AG08396 (cell line): ENCODE measurements around the gene CFLAR.
A peak's percentile ranks its signal among the peaks of the same experiment; 100 is the strongest.
"Not testable (repeated sequence)": the region's sequence is repeated elsewhere in the genome, so short reads cannot be mapped to it uniquely, and the experiment has no call there.

ENCODE experiments used
- DNase-seq: peaks from one replicate; pipeline ENCODE4 v3.0.0; 2012; ENCODE audit warnings: low spot score, mixed read lengths

Gene CFLAR

DNA sequence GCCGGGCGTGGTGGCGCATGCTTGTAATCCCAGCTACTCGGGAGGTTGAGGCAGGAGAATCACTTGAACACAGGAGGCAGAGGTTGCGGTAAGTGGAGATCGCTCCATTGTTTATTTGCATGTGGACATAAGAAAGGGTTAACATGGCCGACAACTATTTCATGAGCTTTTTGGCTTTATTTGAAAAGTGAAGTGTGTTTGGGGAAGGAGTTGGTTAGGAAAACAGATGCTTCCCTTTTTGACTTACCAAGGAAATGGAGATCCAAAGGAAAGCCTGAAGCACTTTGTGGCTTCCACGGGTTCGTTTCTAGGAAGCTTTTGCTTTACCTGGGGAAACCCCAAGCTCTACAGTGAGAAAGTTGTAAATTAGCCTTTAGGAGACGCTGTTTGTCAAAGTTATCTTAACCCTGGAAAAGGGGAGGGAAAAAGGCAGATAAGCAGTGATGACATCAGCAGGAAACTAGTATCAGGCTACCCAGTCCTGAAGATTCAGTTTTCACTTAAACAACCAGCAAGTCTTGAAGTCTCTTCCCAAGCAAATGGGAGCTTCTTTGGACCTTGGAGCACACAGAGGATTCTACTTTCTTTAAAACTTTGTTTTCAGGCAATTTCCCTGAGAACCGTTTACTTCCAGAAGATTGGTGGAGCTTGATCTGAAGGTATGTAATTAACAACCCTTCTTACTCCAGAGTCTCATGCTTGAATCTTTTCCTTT is 66.8 kb downstream of the CFLAR start, which contains the start of gene CASP10:
CASP10 (plus strand) TSS at position 492 of the 715 bp plus-strand sequence. CDS start 2,637 bp downstream, outside the sequence.
- DNase-seq = peak; percentile 61

DNA sequence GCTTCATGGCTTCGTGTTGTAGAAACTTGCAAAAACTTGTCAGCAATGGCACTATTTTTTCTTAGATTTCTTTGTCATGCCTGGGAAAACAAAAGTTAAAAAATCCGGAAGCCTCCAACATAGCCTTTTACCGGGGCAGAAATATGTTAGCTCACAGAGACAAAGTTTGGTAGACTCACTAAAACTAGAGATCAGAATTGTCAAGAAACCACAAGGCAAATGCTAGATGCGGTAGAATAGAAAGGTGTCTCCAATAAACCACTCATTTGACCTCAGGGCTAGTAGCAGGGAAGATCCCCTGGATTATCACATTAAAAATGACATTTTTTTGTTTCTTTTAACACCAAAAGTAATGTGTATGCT is 67.4 kb downstream of the CFLAR start:
- DNase-seq = no peak

DNA sequence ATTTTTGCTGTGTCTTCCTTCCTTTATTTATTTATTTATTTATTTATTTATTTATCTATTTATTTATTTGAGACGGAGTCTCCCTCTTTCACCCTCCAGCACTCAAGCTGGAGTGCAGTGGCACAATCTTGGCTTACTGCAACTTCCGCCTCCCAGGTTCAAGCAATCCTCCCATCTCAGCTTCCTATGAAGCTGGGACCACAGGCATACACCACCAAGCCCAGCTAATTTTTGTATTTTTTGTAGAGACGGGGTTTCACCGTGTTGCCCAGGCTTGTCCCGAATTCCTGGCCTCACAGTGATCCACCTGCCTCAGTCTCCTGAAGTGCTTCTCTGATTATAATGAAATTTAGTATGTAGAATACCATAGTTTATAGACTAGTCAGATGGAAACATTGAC is 67.9 kb downstream of the CFLAR start:
- not testable (repeated sequence) for DNase-seq

DNA sequence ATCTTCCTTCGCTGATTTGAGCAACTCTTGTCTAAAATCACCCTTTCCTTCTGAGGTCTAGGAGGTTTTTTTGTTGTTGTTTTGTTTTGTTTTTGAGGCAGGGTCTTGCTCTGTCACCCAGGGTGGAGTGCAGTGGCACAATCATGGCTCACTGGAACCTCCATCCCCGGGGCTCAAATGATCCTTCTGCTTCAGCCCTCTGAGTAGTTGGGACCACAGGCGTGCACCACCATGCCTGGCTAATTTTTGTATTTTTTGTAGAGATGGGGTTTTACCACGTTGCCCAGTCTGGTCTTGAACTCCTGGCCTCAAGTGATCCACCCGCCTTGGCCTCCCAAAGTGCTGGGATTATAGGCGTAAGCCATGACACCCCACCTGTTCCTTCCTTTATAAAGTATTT is 68.3 kb downstream of the CFLAR start:
- not testable (repeated sequence) for DNase-seq

DNA sequence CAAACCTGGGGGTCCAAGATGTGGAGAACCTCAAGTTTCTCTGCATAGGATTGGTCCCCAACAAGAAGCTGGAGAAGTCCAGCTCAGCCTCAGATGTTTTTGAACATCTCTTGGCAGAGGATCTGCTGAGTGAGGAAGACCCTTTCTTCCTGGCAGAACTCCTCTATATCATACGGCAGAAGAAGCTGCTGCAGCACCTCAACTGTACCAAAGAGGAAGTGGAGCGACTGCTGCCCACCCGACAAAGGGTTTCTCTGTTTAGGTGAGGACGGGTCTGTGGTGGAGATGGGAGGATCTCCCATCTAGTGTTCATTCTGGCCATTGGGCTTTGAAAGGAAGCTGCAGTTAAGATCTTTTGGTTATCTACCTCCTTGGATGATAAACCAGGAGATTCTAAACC is 69.9 kb downstream of the CFLAR start:
- DNase-seq = no peak

DNA sequence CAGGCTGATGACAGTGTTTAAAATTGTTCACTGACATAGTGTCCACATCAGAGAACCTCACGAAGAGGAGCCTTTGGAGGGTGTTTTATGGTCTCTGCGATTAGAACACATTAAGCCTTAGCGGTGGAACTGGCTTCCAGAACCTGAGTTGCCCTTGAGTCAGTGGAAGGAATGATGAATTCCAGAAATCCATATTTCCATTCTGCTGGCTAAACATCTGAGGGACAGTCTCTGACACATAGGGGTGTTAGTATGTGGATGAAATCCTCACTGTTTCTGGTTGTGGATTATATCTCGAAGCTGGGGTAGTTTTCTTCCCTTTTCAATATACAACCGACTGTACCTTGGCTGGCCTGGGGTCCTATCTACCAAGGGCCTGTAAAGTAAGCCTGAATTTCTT is 71.0 kb downstream of the CFLAR start:
- no peak for DNase-seq

DNA sequence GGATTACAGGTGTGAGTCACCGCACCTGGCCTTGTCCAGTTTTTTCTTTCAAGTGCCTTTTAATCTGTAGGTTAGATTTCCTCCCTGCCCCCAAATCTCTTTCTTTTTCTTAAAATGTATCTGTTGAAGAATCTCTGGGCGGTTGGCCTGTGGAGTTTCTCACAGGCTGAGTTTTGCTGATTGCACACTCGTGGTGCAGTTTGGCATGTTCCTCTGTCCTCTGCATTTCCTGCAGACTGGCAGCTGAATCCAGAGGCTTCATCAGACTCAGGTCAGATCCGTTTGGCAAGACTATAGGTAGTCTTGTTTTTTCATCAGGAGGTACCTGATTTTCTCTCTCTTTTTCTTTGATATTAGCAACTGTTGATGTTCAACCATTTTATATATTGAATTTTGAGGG is 72.5 kb downstream of the CFLAR start:
- DNase-seq = no peak

DNA sequence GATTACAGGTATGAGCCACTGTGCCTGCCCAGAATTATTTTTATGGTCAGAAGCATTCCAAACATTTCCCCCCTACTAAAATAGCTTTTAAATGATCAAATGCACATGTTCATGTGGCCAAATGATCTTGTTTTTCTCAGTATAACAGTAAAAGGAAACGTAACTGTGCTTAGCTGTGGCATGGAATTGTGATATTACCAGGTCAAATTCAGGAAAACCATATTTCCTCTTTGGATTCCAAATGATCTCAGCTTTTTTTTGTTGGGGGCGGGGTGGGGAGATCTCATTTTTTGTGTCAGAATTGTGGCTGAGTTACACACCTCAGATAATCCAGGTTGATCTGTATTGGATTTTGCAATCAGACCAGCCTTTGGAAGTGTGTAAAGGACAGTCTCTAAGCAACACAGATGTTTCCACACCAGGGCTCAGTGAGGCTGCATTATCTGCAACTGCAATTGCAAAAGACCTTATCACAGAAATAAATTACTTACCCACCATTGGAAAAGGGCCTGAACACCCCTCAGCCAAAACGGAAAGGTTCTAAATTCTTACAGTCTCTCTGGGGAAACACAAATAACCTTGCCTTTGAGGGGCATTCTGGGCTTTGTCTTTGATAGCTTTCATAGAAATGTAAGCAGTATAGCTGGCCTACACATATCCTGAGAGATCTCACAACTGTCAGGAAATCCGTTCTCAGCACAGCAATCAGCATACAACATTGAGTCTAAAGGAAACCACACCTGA is 75.3 kb downstream of the CFLAR start:
- no peak for DNase-seq

DNA sequence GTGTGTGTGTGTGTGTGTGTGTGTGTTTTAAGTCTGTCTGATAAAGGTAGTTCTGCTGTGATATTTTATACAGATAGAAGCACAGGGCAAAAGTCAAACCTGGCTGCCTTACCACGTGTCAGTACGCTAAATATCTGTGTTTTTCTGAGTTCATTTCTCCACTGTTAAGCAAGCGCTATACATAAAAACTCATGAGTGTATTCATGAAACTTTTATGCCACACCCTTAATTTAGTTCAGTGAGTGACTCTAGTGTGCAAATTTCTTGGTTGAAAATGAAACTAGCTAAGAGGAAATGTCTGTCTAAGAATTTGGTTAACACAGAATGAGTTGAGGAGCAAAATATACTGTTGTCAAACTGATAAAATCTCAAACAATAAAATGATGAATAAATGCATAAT is 78.1 kb downstream of the CFLAR start:
- no peak for DNase-seq

DNA sequence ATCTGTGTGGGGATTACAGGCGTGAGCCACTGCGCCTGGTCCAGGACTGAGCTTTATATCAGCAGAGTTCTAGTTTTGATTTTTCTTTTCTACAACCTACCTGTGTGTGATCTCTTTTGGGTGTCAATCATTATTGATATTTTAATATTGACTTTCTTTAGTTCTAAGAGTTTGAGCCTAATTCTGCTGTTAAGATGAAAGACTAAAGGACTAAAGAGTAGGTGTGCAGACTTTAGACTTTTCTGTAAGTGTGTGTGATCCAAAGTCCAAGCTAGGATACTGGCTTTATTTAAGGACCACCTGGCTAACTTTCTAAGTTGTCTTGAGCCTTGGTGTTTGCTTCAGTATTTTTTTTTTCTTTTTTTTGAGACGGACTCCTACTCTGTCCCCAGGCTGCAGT is 79.4 kb downstream of the CFLAR start:
- DNase-seq = no peak

DNA sequence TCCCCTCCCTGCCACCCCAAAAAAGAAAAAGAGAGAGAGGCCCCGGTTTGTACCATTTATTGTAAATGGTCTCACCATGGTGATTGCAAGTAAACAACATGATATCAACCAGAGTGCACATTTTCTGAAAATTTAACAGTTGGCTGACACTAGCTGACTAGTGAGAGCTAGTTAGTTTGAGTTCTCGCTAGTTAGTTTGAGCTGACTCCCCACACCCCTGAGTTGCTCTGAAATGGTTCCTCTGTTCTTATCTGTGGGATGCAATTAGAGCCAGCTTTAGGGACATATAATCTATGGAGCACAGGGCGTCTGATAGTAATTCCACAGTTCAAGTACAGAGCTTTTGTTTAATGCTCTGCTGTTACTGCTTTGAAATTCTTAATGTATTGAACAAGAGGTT is 80.0 kb downstream of the CFLAR start:
- DNase-seq = no peak

DNA sequence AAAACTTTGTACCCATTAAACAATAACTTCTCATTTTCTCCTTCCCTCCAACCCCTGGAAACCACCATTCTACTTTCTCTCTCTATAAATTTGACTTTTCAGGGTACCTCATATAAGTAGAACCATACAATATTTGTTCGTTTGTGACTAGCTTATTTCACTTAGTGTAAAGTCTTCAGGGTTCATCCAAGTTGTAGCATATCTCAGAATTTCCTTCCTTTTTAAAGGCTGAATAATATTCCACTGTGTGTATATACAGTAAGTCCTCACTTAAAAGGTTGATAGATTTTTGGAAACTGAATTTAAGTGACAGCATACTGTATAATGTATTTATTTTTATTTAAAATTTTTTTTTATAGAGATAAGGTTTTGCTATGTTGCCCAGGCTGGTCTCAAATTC is 80.8 kb downstream of the CFLAR start:
- no peak for DNase-seq

DNA sequence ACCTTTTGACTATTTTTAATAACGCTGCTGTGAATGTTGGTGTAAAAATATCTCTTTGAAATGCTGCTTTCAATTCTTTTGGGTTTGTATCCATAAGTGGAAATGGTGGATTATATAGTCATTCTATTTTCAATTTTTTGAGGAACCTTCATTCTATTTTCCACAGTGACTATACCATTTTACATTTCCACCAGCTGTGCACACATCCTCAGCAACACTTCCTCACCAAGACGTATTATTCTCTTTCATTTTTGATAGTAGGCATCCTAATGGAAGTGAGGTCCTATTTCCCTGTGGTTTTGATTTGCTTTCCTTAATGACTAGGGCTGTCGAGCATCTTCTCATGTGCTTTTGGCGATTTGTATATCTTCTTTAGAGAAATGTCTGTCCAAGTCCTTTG is 81.8 kb downstream of the CFLAR start:
- DNase-seq = no peak

DNA sequence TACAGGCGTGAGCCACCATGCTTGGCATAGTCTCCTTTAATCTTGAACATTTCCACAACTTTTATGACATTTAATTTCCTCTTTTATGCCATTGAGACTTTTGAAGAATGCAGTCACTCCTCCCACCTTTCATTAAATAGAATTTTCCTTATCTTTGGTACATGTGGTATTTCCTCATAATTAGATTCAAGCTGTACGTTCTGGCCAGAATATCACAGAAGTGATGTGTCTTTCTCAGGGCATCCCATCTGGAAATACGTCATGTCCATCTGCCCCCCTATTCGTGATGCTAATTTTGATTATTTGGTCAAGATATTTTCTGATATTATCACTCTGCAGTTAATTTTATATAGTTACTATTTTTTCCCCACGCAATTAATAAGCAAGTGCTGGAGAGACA is 83.9 kb downstream of the CFLAR start:
- DNase-seq = no peak

DNA sequence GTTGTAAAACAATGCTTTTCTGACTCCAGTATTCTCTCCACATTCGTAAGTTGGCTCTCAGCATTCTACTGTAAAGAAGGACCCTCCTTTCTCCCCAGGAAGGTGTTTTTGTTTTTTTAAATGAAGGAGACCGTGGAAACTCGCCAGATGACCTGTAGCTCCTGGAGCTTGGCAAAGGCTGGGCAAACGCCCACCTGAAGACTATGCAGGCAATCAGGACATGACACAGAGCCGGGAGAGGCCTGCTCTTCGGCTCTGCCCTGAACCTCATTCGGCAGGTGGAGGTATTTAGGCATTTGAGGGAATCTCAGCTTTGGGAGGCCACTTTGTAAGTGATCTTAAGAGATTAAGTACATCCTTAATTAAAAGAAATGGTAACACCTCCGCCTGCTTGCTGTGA is 84.4 kb downstream of the CFLAR start:
- DNase-seq = no peak

DNA sequence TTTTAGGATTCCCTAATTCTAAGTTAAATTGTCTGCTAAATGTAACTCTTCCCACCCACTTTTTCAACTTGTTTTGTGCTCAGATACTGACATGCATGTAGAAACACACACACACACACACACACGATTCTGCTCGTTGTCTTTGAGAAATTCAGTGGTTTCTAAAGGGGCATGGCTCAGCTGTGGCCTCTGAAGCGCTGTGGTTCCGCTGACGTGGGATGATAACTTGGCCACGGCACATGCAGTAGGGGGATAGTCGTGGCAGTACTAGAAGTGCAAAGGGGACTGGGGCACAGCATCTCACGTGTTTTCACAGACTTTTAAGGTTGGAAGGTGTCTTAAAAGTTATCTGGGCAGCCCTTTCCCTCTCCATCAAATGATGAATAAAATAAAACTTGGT is 85.4 kb downstream of the CFLAR start:
- DNase-seq = no peak

DNA sequence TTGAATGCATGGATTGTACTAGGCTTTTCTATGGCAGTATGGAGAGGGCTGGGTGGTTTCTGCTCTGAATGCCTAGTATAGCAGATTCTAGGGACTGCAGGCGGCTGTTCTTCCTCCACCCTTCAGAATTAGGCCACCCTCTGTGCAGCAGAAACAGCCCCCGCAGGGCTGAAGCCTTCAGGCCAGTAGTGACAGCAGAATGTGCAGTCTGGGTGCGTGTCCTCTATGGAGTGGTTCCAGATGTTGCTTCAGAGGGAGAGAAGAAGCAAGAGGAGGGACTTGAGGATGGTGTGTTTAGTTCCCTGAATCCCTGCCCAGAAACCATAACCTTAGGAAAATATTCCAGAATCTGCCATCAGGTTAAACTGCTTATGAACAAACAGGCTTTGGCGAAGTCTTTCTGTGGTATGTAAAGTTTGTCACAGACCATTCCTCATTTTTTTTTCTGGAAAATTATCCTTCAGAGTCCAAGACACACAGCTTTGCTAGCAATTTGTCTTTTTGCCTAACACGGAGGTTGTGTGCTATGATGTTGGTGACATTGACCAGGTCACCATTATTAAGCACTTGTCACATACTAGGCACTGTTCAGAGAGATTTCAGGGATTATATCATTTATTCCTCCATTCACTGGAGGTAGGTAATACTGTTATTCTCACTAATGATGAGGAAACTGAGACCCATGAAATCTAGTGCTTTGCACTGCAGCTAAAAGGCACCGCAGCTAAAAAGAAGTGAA is 88.1 kb downstream of the CFLAR start:
- DNase-seq = peak; percentile 73

DNA sequence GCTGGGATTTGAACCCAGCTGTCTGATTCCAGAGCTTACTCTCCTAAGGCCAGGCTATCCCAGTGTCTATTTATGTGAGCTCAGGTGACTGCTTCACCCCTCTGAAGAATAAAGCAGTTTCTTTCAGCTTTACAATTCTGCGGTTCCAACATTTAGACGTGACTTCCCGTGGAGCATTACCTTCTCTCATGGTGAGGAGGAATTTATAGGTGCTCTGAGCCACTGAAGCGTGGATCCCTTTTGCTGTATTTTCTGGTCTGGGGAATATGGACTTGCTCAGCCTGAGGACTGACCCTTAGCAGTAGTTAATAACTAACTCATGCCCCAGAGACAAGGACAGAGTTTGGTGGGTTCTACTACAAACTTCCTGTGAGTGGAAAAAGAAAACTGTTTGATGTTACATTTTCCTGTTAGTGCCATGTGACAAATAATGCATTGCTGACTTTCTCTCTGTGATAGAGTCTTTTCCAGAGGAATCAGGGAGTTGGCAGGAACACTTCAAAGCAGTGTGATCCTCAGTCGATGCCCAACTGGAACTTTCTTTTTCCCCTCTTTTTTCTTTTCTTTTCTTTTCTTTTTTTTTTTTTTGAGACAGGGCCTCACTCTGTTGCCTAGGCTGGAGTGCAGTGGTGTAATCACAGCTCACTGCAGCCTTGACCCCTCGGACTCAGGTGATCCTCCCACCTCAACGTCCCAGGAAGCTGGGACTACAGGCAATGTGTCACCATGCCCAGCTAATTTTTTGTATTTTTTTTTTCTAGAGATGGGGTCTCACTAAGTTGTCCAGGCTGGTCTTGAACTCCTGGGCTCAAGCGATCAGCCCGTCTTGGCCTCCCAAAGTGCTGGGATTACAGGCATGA is 88.9 kb downstream of the CFLAR start:
- DNase-seq = no peak

DNA sequence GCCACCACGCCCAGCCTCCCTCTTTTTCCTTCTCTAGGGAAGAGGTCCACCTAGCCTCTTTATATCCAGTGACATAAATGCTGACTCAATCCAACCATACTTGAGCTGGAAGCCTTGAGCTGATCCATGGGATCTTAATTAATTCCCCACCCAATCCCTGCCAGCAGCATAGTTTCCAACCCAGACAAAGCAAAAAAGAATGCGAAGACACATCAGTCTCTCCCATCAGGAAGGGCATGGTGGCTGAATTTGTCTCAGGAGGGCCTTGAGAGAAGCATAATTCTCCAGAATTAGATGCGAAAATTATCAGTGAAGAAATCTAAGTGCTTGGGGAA is 89.5 kb downstream of the CFLAR start:
- no peak for DNase-seq

DNA sequence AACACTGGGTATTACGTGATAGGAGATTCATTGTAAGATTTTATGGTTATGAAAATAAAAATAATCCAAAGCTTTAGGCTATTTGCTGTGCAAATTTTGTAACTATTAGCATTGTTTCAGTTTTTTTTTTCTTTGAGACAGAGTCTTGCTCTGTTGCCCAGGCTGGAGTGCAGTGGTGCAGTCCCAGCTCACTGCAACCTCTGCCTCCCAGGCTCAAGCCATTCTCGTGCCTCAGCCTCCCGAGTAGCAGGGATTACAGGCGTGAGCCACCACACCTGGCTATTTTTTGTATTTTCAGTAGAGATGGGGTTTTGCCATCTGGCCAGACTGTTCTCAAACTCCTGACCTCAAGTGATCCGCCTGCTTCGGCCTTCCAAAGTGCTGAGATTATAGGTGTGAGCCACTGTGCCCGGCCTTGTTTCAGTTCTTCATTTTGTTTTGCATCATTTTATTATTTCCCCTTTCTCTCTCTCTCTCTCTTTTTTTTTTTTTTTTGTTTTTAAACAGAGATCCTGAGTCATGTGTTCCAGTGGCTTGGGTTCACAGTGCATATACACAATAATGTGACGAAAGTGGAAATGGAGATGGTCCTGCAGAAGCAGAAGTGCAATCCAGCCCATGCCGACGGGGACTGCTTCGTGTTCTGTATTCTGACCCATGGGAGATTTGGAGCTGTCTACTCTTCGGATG is 92.7 kb downstream of the CFLAR start:
- no peak for DNase-seq

DNA sequence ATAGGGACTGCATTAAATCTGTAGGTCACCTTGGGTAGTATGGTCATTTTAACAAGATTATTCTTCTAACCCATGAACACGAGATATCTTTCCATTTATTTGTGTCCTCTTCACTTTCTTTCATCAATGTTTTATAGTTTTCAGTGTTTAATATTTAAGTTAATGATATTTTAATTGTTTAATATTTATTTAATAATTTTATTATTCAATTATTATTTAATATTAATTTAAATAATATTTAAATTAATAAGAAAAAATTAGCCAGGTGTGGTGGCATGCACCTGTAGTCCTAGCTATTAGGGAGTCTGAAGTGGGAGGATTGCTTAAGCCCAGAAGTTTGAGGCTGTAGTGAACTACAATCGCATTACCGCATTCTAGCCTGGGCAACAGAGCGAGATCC is 100.0 kb downstream of the CFLAR start:
- no peak for DNase-seq

DNA sequence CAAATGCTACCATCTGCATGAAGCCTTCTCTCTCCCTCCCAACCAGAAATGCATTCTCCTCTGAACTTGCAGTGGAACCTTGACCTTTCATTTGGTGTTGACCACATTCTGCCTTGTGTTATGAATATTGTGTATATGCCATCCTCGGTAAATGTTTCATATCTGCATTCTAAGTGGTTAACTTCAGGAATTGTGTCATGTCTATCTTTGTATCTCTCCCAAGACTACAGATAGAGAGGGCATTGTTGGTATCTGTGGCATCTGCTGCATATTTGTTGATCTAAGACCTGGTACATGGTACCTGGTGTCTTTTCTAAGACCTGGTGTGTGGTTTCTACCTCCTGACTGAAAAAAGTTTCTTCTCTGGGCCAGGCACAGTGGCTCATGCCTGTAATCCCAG is 101.0 kb downstream of the CFLAR start:
- DNase-seq = no peak
